ELF-1 (cell line): ENCODE data around the gene SPDYE3.

ENCODE experiments used
- DNase-seq: peaks from one replicate; pipeline ENCODE4 v3.0.0-alpha.2; 2016; ENCODE audit warnings: low read depth, low spot score

The SPDYE3 gene

GRCh38 chr7:100370746-100371145 is 63.2 kb downstream of the SPDYE3 start:
- no peak for DNase-seq

GRCh38 chr7:100371561-100372171 is 64.2 kb downstream of the SPDYE3 start:
- peak; percentile 51 for DNase-seq
